Posterior vena cava (tissue), 2 donors: ENCODE measurements around the gene FRMD4B. TPM values are rescaled to one million over a fixed set of nuclear protein-coding genes. Genes with fewer than 3 reads are reported as not detected.
"Not testable (repeated sequence)": the region's sequence is repeated elsewhere in the genome, so short reads cannot be mapped to it uniquely, and the experiment has no call there.

ENCODE experiments used
- DNase-seq: peaks from one replicate; pipeline ENCODE4 v3.0.0-alpha.2; 2020; ENCODE audit warnings: low spot score
- intact Hi-C, 2 donors: fragments of 100-400 bp; cut with DNase I; formaldehyde crosslinking; loops; one replicate each; pipeline versions ENCODE4 v1.14.1 to v1.14.2; 2022 to 2023
- total RNA-seq, 2 donors: library from RNA; stranded (reverse); fragmentation: NEBNext Ultra II Directional; extraction: Animal tissue kit (Norgen Biotek cat#: 25700); gene quantifications; one replicate each; pipeline ENCODE4 v1.2.1, GENCODE V29; 2021
- donor health status: DM: yes; HTN: yes; CAD: no.
- donor health status: DM: yes; HTN: yes; CAD: no.

FRMD4B gene
- total RNA-seq, 2 donors from 2014 or later: 21.5 to 34.9 TPM

DNA sequence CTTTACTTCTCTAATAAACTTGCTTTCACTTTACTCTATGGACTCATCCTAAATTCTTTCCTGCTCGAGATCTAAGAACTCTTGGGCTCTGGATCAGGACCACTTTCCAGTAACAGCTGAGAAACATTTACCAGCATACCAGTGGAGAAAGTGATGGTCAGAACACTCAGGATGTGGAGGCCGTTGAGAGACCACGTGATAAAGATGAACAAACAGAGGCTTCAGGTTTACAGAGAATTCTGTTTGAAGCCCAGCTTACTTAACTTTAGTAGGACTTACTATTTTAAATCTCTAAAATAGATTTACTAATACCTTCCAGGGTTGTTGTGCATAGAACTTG lies 57.0 kb downstream of the FRMD4B start:
- intact Hi-C loops: no loop called here
- DNase-seq: no peak

DNA sequence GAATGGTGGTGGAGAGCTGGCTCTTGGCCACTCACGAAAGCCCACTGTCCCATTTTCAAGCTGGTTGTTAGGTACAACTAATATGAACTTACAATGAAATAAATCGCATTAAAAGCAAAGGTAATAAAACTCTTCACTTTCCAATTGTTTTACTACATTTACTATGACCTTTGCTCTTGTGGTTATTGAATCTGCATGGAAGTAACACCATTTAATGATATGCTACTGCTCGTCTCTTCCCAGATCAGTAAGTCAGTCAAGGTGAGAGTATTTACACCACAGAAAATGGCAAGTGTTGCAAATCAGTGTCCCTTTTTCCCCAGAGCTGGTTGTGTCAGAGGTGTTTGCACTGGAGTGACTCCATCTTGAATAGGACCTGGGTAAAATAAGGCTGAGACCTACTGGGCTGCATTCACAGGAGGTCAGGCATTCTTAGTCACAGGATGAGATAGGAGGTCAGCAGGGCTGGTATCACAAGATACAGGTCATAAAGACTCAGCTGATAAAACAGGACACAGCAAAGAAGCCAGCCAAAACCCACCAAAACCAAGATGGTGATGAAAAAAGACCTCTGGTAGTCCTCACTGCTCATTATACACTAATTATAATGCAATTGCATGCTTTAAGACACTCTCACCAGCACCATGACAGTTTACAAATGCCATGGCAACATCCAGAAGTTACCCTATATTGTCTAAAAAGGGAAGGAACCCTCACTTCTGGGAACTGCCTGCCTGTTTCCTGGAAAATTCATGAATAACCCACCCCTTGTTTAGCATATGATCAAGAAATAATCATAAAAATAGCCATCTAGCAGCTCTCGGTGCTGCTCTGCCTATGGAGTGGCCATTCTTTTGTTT lies 57.6 kb downstream of the FRMD4B start:
- intact Hi-C loops: no loop called here
- DNase-seq: no peak

DNA sequence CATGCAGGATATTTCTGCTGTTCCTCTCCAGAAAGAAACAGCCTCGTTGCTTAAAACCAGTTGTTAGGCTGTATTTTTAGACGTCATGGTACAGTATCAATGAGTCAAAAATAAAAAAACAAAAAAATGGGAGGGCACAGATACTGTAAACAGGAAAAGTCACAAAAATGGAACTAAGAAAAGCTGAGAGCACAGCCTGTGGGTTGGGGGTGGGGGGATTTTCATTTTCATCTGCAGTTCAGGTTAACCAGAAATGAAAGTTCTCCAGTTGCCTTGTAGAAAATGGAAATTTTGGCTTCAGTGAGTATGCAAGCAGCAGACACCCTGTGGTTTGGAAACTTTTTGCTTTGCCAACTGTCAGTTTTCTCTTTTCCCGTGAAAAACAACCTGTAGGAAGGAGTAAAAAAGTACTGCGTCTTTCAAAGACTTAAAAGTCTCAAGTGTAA lies 59.0 kb downstream of the FRMD4B start:
- intact Hi-C loops: no loop called here
- no peak for DNase-seq

DNA sequence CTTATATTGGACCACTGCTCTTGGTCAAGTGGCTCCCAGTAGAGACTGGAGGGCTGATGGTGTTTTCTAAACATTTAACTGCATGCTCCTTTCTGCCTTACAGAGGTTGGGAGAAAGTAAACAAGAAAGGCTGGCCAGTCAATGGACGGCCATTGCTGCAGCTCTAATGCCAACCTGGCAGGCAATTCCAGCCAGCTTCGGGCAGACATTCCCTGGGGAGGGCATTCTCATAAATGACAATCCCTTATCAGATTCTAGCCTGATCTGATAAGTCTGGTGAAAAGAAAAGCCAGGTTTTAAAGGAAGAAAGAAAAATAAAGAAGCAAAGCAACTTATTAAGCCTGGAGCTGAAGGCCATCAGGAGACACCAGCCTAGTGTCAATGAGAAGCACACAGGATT lies 60.7 kb downstream of the FRMD4B start:
- no peak for DNase-seq
- intact Hi-C loops: no loop called here

DNA sequence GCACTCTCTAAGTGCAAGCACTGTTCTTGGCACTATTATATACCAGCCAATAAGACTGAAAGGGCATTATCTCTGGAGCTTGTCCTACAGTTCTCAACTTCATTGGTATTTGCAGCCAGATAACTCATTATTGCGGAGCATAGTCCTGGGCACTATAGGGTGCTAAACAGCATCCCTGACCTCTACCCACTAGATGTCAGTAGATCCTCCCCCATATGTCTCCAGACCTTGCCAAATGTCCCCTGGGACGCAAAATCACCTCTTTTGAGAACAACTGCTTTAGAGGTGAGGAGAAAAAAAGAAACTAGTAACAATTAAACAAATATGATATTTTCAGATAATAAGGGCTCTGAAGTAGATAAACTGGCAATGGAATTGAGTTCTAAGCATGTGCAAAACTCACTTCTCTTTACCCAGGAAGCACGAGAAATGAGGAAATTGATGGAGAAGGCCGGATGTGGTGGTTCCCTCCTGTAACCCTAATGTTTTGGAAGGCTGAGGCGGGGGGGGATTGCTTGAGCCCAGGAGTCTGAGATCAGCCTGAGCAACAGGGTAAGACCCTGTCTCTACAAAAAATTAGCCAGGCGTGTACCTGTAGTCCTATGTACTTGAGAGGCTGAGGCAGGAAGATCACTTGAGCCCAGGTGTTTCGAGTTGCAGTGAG lies 61.4 kb downstream of the FRMD4B start:
- intact Hi-C loops: no loop called here
- DNase-seq: no peak

DNA sequence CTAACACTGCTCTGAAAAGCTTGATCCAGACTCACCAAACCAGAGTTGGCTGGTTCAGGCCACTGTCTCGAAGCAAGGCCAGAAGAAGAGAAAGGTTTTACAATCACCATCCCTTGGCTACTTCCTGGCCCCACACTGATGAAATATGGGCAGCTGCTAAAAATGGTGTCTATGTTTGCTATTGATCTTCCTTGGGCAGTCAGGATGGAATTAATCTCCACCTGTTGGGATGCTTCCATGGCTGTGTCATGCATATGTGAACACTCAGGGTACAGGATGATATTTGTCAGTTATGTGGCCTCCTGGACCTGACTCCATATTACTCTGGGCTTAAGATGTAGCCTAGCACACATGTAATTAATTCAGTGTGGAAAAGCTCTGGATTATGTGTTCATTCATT lies 61.9 kb downstream of the FRMD4B start:
- DNase-seq: no peak
- intact Hi-C loops: no loop called here

DNA sequence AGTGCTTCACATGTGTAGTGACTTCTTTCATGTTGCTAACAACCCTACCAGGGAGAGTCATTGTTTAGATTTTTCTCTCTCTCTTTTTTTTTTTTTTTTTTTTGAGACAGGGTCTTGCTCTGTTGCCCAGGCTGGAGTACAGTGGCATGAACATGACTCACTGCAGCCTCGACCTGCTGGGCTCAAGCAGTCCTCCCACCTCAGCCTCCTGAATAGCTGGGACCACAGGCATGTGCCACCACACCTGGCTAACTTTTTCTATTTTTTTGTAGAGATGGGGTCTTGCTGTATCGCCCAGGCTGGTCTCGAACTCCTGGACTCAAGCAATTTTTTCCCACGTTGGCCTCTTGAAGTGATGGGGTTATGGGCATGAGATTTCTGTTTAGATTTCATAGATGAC lies 63.4 kb downstream of the FRMD4B start:
- intact Hi-C loops: not testable (repeated sequence)

DNA sequence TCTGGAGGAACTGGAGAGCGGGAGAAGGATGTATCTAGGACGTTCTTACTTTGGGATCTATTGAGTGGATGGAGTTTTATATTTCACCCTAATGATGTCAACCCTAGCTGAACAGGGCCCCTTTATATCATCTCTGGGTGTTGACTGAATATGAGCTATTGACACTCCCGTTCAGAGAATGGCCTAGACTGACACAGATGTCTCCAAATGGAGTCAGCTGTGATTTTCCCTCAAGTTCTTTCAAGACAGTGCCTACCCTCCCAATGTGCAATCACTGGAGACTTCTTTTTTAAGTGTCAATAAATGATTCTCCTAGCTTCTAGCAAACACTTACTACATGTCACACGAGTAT lies 63.8 kb downstream of the FRMD4B start:
- no peak for DNase-seq
- intact Hi-C loops: no loop called here

More for the DNA sequence above, 63.4 kb downstream of the FRMD4B start:
- not testable (repeated sequence) for DNase-seq

DNA sequence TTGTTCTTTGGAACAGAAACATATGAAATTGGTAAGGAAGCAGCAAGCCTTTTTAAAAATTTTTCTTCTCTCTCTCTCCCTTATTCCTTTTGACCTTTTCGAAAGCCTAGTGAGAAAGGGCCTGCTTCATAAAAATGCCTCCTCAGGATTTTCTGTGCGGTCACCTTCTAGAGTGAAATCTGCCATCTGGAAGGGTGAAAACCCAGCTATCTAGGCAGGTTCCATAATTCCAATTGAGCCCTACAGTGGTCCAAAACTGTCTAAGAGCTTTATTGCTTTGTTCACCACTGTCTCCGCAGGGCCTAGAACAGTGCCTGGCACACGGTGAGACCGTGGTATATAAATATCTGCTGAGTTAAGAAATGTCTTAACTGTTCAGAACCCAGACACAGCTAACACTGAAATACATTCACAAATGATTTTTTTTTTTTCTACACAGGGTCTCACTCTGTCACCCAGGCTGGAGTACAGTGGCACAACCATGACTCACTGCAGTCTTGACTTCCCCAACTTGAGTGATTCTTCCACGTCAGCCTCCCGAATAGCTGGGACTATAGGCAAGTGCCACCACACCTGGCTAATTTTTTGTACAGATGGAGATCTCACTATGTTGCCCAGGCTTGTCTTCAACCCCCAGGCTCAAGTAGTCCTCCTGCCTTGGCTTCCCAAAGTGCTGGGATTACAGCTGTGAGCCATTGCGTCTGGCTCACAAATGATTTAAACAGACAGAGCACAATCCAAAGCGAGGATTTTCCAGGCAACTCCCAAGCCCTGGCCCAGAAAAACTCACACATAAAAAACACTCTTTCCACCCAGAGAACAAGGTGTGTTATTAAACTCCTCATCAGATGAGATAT lies 64.4 kb downstream of the FRMD4B start:
- no peak for DNase-seq
- intact Hi-C loops: no loop called here

DNA sequence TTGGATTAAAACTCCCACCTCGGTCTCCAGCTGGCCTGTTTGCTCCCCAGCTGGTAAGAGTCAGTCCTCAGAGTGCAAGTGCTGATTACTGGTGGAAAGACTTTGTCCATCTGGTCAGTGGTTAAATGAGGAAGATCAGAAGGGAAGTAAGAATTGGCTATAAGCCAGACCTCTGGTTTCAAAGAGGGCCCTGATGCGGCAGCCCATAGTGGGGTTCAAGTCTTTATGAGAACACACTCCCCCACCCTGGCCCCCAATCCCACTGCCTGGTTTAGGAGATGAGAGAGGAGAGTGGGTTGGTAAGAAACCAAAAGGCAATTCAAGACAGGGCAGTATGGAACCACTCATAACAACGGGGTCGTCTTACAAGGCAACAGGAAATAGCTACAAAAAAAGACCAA lies 65.0 kb downstream of the FRMD4B start:
- no peak for DNase-seq
- intact Hi-C loops: no loop called here

DNA sequence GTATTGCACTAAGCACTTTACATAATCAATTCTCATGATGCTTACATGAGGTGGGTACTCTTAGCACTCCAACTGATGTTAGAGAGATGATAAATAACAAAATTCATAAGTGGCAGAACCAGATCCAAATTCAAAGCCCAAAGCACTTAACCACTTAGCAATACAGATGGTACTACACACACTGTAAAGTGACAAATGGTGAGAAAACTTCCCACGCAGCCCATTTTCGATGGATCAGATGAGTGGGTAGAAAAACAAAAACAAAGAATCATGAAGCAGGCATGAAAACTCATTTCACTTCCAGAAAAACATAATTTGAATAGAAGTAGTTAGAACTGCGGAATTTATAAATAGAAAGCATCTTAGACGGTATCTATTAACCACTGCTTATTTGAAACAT lies 66.2 kb downstream of the FRMD4B start:
- intact Hi-C loops: no loop called here

DNA sequence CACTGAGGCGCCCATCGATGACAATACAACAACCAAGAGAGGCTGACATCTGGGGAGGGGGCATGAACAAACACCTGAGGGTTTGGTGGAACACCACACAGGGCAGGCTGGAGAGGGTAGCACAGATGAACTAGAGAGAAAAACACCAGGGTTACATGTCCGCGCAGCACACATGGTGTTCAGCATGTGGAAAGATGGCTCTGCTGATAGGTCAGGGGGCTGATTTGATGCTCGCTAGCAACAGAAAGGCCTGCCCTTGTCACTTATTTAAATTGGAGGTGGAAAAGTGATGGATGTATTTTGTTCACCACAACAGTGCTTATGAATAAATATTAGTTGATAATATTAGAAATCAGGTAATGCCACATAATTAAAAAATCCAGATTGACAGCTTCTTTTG lies 67.5 kb downstream of the FRMD4B start:
- intact Hi-C loops: no loop called here
- DNase-seq: no peak

More for the DNA sequence above, 66.2 kb downstream of the FRMD4B start:
- no peak for DNase-seq

DNA sequence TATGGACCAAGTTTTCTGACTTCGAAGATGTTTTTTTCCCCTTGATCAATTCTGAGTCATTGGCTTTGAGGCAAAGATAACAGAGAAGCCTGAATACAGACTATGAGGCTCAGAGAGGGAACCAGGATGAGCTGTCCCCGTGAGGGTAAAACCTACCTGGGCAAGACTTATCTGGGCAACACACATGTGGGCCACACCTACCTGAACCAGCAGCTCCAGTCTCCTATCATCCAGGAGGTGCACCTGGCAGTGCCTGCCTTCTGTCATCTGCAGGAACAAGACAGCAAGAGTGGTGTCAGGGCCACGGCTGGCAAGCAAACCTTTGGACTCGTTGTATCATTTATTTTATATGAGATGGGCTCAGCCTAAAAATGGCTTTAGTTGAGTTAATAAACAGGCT lies 72.6 kb downstream of the FRMD4B start:
- intact Hi-C loops: no loop called here
- DNase-seq: no peak

DNA sequence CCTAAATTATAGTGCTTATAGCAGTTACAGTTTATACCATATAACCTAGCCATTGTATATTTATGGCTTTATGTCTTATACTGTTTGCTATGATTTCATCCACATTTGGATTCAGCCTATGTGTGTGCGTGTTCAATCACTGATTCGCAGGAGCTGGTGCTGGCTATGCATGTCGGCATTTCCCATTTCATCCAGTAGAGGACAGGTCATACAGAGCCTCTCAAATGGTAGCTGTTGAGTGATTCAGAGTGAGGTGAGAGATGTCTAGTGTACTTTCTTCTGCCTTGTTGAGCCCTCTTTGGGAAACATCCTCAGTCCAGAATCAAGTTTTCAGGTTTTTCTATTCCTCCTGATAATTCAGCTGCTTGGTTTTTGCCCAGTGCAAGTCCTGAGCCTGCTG lies 76.1 kb downstream of the FRMD4B start:
- no peak for DNase-seq
- intact Hi-C loops: loop anchor here (5.0 to 10.0 kb wide), 3 partner anchors 145 to 507 kb away; no protein-coding TSS in a partner anchor

DNA sequence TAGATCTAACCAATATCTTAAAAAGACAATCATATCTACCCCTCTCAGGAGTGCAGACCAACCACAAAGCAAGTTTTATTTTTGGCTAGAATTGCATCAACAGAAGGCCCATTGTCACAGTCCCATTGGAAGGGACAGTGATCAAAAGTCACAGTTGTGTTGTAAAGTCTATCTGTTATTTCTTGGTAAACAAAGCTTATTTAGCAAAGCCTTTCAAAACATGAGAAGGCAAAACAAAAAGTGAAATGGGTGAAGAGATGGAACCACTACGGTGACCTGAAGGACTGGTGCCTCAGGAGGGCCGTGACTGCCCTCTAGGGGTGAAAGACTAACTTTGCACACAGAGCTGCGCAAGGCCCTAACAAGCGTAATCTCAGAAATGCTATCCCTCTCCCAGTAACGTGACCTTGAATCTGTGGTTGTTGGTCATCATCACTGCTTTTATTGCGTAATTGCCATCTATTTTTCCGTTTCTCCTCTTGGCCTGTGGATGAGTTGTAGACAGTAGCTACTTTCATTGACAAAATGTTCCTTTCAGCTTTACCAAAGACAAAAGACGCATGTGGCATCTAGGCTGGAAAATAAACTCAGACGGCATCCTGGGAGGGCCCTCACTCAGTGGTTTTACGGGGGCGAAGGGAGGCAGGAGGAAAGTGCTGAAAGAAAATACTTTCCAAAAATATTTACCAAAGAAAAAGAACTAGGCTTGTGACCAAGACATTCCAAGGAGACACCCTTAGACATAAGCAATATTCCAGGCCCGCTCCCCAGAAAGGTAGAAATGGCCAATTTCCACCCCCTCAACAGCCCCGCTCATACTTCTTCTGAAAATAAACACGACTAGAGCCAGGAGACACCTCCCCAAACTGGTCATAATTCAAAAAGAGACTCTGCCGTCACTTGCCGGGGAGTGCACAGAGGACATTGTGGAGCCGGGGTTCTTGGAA lies 79.4 kb downstream of the FRMD4B start:
- intact Hi-C loops: loop anchor here (5.0 to 10.0 kb wide), 3 partner anchors 142 to 511 kb away; no protein-coding TSS in a partner anchor
- peak; percentile 88 for DNase-seq

DNA sequence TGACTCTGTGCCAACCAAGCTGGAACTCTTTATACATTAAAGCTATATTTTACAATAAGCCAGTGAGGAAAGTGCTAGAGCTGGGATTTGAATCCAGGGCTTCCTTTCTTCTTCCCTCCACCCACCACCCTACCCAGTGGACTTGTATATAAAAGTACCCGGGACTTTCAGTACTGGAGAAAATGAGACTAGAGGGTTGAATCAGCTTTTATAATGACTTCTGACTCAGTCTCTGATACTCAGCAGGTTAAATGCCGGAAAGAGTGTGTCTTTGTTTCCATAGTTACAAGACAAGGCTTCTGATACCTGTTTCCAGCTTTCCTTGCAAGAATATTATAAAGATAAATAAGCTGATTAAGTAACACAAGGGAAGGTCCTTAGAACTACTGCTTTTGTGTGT lies 80.9 kb downstream of the FRMD4B start:
- no peak for DNase-seq
- intact Hi-C loops: loop anchor here (5.0 to 10.0 kb wide), 3 partner anchors 140 to 512 kb away; no protein-coding TSS in a partner anchor

DNA sequence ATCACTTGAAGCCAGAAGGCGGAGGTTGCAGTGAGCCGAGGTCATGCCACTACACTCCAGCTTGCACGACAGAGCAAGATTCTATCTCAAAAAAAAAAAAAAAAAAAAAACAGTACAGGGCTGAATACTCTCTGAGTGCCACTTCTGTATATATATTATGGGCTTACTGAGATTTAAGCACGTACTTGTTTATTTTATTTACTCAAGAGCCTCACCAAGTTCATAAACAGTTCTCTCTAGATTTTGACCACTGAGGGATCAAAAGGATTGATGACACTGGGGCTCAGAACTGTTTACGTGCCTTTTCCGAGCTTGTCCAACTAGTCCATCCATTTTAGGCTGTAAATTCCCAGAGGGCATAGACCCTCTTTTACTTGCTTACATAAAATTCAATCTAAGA lies 81.5 kb downstream of the FRMD4B start:
- DNase-seq: no peak
- intact Hi-C loops: loop anchor here in 1 of 2 donors (10.0 kb wide), 1 partner anchor 140 kb away; no protein-coding TSS in a partner anchor

DNA sequence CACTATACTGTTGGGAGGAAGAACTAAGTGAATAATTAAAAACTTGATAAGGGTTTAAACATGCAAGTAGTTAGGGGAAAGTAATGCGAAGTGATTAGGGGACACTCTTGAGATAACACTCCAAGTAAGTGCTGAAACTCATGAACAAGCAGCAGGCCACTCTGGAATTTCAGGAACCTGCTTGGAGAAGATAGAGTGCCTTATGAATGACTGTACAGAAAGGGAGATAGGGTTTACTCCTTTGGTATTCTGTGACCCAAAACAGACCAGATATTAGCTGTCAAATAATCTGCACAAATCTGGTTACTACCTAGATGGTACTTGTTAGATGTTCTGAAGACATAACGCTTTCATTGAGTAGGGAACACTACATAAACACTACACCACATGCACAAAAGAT lies 85.6 kb downstream of the FRMD4B start:
- intact Hi-C loops: loop anchor here in 1 of 2 donors (10.0 kb wide), 1 partner anchor 135 kb away; no protein-coding TSS in a partner anchor
- no peak for DNase-seq

DNA sequence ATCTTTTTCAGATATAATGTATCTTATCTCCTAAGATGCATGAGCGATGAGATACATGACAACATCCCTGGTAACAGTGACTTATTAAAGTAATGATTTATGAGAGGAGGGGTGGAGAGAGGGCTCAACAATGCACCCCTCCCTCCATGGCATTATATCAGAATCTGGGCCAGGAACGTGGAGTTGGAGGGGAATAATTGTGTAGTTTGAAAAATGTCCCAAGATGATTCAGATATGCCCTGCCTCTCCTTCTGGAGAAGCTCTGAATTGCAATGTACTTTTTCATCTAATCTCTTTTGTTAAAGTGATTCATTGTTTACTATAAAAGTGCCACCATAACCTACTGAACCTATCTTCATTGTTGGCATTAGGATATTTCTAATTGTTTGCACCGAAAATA lies 86.5 kb downstream of the FRMD4B start:
- intact Hi-C loops: loop anchor here in 1 of 2 donors (5.0 kb wide), 1 partner anchor 803 kb away; no protein-coding TSS in a partner anchor
- DNase-seq: no peak
